ENCODE data around the gene KIAA1217. TPM values are rescaled to one million over a fixed set of nuclear protein-coding genes. Genes with fewer than 3 reads are reported as not detected.

The KIAA1217 gene
- total and polyA plus RNA-seq, 2 experiments from 2014 or later: 13.3 to 23.1 TPM

DNA sequence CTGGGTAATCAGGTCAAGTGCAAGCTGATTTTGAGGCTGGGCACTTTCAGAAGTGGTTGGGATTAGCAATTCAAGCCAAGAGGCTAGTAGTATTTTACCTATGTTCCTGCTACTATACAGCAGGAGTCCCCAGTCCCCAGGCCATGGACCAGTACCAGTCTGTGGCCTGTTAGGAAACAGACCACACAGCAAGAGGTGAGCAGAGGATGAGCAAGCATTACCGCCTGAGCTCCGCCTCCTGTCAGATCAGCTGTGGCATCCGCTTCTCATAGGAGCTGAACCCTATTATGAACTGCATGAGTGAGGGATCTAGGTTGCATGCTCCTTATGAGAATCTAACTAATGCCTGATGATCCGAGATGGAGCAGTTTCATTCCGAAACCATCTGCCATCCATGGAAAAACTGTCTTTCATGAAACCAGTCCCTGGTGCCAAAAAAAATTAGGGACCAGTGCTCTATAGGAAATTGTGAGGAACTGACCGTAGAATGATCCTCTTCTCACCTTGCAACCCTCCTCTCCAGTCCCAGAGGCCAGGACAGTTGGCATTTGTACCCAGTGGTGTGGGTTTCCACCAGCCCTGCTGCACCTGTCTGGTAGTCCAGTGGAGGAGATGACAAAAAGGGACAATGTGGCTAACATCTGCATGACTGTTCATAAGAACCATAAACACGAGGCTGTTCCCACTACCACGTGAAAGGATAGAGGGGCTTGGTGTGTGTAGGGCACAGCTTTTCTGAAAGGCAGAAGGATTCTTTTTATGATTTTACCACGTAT lies 172.5 kb downstream of the KIAA1217 start:
- no peak for DNase-seq (ENCODE audit: low read depth in 1 of 2, low spot score in 1 of 2)
- no peaks in the 10 kb centered on the region for H3K9me3 ChIP-seq (ENCODE audit: low read depth)
- no peak for TF ChIP-seq CTCF (IDR thresholded peaks at IDR 0.05; ENCODE audit: low read depth, low read length)
- no peak overlapping the region for H3K4me3 ChIP-seq
- H3K36me3 ChIP-seq: peaks cover 3% of the 10 kb centered on the region
- no peak overlapping the region for H3K27ac ChIP-seq
- no peaks in the 10 kb centered on the region for H3K27me3 ChIP-seq
- H3K4me1 ChIP-seq (ENCODE audit: low read depth): peaks cover 6% of the 10 kb centered on the region

GRCh38 chr10:24382045-24382444 lies 173.1 kb downstream of the KIAA1217 start:
- H3K27ac ChIP-seq: no peak overlapping the region
- no peak for DNase-seq (ENCODE audit: low read depth in 1 of 2, low spot score in 1 of 2)
- H3K9me3 ChIP-seq (ENCODE audit: low read depth): no peaks in the 10 kb centered on the region
- peaks cover 6% of the 10 kb centered on the region for H3K4me1 ChIP-seq (ENCODE audit: low read depth)
- H3K36me3 ChIP-seq: peaks cover 3% of the 10 kb centered on the region
- no peak for TF ChIP-seq CTCF (IDR thresholded peaks at IDR 0.05; ENCODE audit: low read depth, low read length)
- no peak overlapping the region for H3K4me3 ChIP-seq
- H3K27me3 ChIP-seq: no peaks in the 10 kb centered on the region

GRCh38 chr10:24382596-24382978 lies 173.6 kb downstream of the KIAA1217 start:
- TF ChIP-seq CTCF (IDR thresholded peaks at IDR 0.05; ENCODE audit: low read depth, low read length): no peak
- H3K4me3 ChIP-seq: no peak overlapping the region
- H3K27ac ChIP-seq: no peak overlapping the region

GRCh38 chr10:24382979-24383663 lies 174.2 kb downstream of the KIAA1217 start:
- no peaks in the 10 kb centered on the region for H3K9me3 ChIP-seq (ENCODE audit: low read depth)
- DNase-seq (ENCODE audit: low read depth in 1 of 2, low spot score in 1 of 2): peak in 1 of 2 donors; percentile 60
- no peak for TF ChIP-seq CTCF (IDR thresholded peaks at IDR 0.05; ENCODE audit: low read depth, low read length)
- H3K27me3 ChIP-seq: no peaks in the 10 kb centered on the region
- H3K27ac ChIP-seq: no peak overlapping the region
- H3K4me1 ChIP-seq (ENCODE audit: low read depth): peaks cover 6% of the 10 kb centered on the region
- H3K4me3 ChIP-seq: no peak overlapping the region
- peaks cover 3% of the 10 kb centered on the region for H3K36me3 ChIP-seq

More at GRCh38 chr10:24382596-24382978, 173.6 kb downstream of the KIAA1217 start:
- H3K27me3 ChIP-seq: no peaks in the 10 kb centered on the region
- peaks cover 6% of the 10 kb centered on the region for H3K4me1 ChIP-seq (ENCODE audit: low read depth)
- H3K9me3 ChIP-seq (ENCODE audit: low read depth): no peaks in the 10 kb centered on the region
- H3K36me3 ChIP-seq: peaks cover 3% of the 10 kb centered on the region
- DNase-seq (ENCODE audit: low read depth in 1 of 2, low spot score in 1 of 2): no peak

DNA sequence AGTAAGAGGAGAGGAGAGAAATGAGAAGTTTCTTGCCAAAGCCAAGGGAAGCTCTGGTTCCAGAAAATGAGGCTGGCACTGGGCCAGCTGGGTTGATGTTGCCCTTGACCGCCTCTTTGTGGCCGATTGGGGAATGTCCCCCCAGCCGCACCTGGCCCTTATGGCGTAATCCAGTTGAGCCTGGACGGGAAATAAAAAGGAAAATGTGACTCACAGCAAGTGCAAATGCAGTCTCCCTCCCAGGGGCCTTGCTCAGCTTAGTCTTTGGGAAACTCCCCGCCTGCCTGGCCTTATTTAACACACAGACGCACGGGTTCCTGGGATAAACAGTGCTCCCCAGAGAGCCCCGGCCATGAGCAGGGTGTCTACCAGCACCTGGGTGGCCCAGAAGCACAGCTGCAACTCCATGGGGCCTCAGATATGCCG lies 174.8 kb downstream of the KIAA1217 start:
- DNase-seq (ENCODE audit: low read depth in 1 of 2, low spot score in 1 of 2): peak; percentile 66 to 99
- Histone ChIP-seq H3K4me3 (no peak overlapping the region), H3K27ac (no peak overlapping the region), H3K27me3 (no peaks in the 10 kb centered on the region), H3K4me1 (ENCODE audit: low read depth) (peaks cover 6% of the 10 kb centered on the region), H3K36me3 (peaks cover 3% of the 10 kb centered on the region), H3K9me3 (ENCODE audit: low read depth) (no peaks in the 10 kb centered on the region)
- TF ChIP-seq CTCF (IDR thresholded peaks at IDR 0.05; ENCODE audit: low read depth, low read length): peak; percentile 61

Measured in cardiac muscle cell (in vitro differentiated cells and primary cell).